Heart right ventricle (tissue), 16 donors: ENCODE measurements around the gene GPBP1L1. TPM values are rescaled to one million over a fixed set of nuclear protein-coding genes. Genes with fewer than 3 reads are reported as not detected.

ENCODE experiments used
- ATAC-seq, 8 donors: fragments of 200-7000 bp; cut with Tn5 transposase; one replicate each; pipeline ENCODE4 v1.9.1; 2020; ENCODE audit warnings: mild to moderate bottlenecking in 8 of 8, moderate library complexity in 8 of 8, moderate number of reproducible peaks in 1 of 8
- DNase-seq, 2 donors: peaks; one replicate each; pipeline ENCODE4 v3.0.0-alpha.2; 2020
- H3K27ac ChIP-seq, 10 donors: fragments of 200-600 bp; sonication (generic) in 2 of 10; one replicate each; pipeline versions ENCODE4 v1.5.0 to v1.8.0; 2020 to 2022; ENCODE audit warnings: mild to moderate bottlenecking in 3 of 10
- H3K27me3 ChIP-seq, 7 donors: fragments of 200-600 bp; one replicate each; pipeline ENCODE4 v1.8.0; 2021 to 2022; ENCODE audit warnings: mild to moderate bottlenecking in 2 of 7
- H3K36me3 ChIP-seq, 9 donors: fragments of 200-600 bp; sonication (generic) in 1 of 9; one replicate each; pipeline versions ENCODE4 v1.5.0 to v1.8.0; 2020 to 2022; ENCODE audit warnings: mild to moderate bottlenecking in 2 of 9
- H3K4me1 ChIP-seq, 9 donors: fragments of 200-600 bp; sonication (generic) in 1 of 9; one replicate each; pipeline versions ENCODE4 v1.5.0 to v1.8.0; 2020 to 2022; ENCODE audit warnings: mild to moderate bottlenecking in 4 of 9
- H3K4me3 ChIP-seq, 10 donors: fragments of 200-600 bp; sonication (generic) in 2 of 10; one replicate each; pipeline versions ENCODE4 v1.5.0 to v1.8.0; 2020 to 2022; ENCODE audit warnings: mild to moderate bottlenecking in 7 of 10, moderate library complexity in 2 of 10
- H3K9me3 ChIP-seq, 11 donors: fragments of 200-600 bp in 10 of 11; sonication (generic) in 2 of 11; one replicate each; pipeline versions ENCODE4 v1.5.0 to v1.8.0; 2013 to 2022; ENCODE audit warnings: mild to moderate bottlenecking in 2 of 11, control low read depth in 1 of 11, moderate library complexity in 1 of 11
- CTCF ChIP-seq, 9 donors: fragments of 200-600 bp; sonication (generic) in 2 of 9; IDR thresholded peaks; one replicate each; pipeline versions ENCODE4 v1.5.0 to v1.8.0; 2021 to 2022; ENCODE audit warnings: antibody characterized with exemption in 9 of 9, mild to moderate bottlenecking in 5 of 9, moderate library complexity in 1 of 9
- WGBS, 2 donors: extraction: QIAGEN DNeasy Blood & Tissue Kit; methylation state at CpG; one replicate each; pipeline ENCODE4 v1.1.7; 2013; ENCODE audit warnings: inconsistent platforms in 1 of 2; 5-methylcytosine and 5-hydroxymethylcytosine counted together
- intact Hi-C, 10 donors: fragments of 100-400 bp; cut with DNase I; formaldehyde crosslinking; loops; one replicate each; pipeline versions ENCODE4 v1.11.1 to v1.14.2; 2022
- polyA plus RNA-seq, 2 donors: library from polyadenylated mRNA; stranded (reverse); fragments of 200-250 nt; gene quantifications; one replicate each; pipeline ENCODE4 v1.2.3, GENCODE V29; 2013
- total RNA-seq, 10 donors: library from RNA; stranded (reverse); fragmentation: NEBNext Ultra II Directional in 3 of 10; extraction: Animal tissue kit (Norgen Biotek cat#: 25700) in 3 of 10; gene quantifications; one replicate each; pipeline versions ENCODE4 v1.2.1 to v1.2.4, GENCODE V29; 2021 to 2023
- donor health status: Arrhythmogenic right ventricular cardiomyopathy.
- donor health status: ischemic (EF 13 %, LVEDD 7.1; RV severe dilation, severe dysfunction).
- donor health status: healthy with polysubstance abuse.
- donor health status: DM: no; HTN: yes; CAD: no.
- donor health status: DM: no; HTN: no; CAD: no.
- donor health status: ischemic (EF 25% LVEDD 6.9; RV normal size, moderate dysfunction).
- donor health status: ischemic (EF 25% LVEDD 5.7; RV mildly dilated, moderate dysfunction).
- donor health status: healthy.
- donor health status: DM: yes; HTN: yes; CAD: no.
- donor health status: Ischemic cardiomyopathy.
- donor health status: ischemic (EF 35%, LVEDD 5.7; RV mildly dilated, moderate dysfunction).
- donor health status: nonischemic (EF 11% LVEDD 7.7; RV severe dilation, severe dysfunction).
- donor health status: DM: yes; HTN: yes; CAD: no.
- donor health status: PGD.
- donor health status: ischemic (EF 29% LVEDD 5.4; RV normal size, mild dysfunction).
- donor health status: nonischemic (EF 23%, LVEDD 6.1; RV moderate dilation, normal function).

GPBP1L1 gene
- total and polyA plus RNA-seq, 12 donors, result 27.6 to 95.0 (median 81.6) TPM

GRCh38 chr1:45685308-45686014, 872 bp downstream of the GPBP1L1 start:
- ATAC-seq, result no peak
- H3K4me1 ChIP-seq, result peaks cover 0 to 66% (median 59%) of the 10 kb centered on the region in 9 donors
- WGBS, 2 donors, result 1% methylated on average over 13 of the region's 13 CpGs
- H3K36me3 ChIP-seq, result peaks cover 0 to 2% (median 0%) of the 10 kb centered on the region in 9 donors
- peak overlapping the region; percentile 70 to 95 (median 84) for H3K4me3 ChIP-seq
- H3K27me3 ChIP-seq, result no peaks in the 10 kb centered on the region
- intact Hi-C loops, result loop anchor here in 6 of 10 donors (1.0 to 10.0 kb wide), 9 partner anchors 61 to 339 kb away; partner anchors contain the start of genes IPP (in 4 of the 6), NASP (in 2 of the 6), CCDC163 (in 1 of the 6) and CCDC17 (in 1 of the 6)
- DNase-seq, result no peak
- no peaks in the 10 kb centered on the region for H3K9me3 ChIP-seq
- peak overlapping the region; percentile 84 to 98 (median 96) for H3K27ac ChIP-seq
- no peak for TF ChIP-seq CTCF (IDR thresholded peaks at IDR 0.05)

GRCh38 chr1:45684402-45684801, 1.9 kb downstream of the GPBP1L1 start:
- no peak for TF ChIP-seq CTCF (IDR thresholded peaks at IDR 0.05)
- Histone ChIP-seq H3K4me1 (peaks cover 6 to 72% (median 67%) of the 10 kb centered on the region in 9 donors), H3K27ac (peak overlapping the region in 2 of 10 donors; percentile 92 to 98), H3K36me3 (no peaks in the 10 kb centered on the region), H3K9me3 (no peaks in the 10 kb centered on the region), H3K27me3 (no peaks in the 10 kb centered on the region), H3K4me3 (peak overlapping the region in 8 of 10 donors; percentile 70 to 94 (median 84))
- ATAC-seq, result no peak
- WGBS, 2 donors, result 39 to 40% methylated on average over 2 of the region's 2 CpGs
- DNase-seq, result no peak
- intact Hi-C loops, result loop anchor here in 2 of 10 donors (10.0 kb wide), 3 partner anchors 60 to 340 kb away; partner anchors contain the start of genes CCDC17 (in 1 of the 2) and NASP (in 1 of the 2)

GRCh38 chr1:45682942-45683341, 3.4 kb downstream of the GPBP1L1 start:
- no peaks in the 10 kb centered on the region for H3K9me3 ChIP-seq
- TF ChIP-seq CTCF (IDR thresholded peaks at IDR 0.05), result no peak
- intact Hi-C loops, result loop anchor here in 2 of 10 donors (10.0 kb wide), 3 partner anchors 58 to 342 kb away; partner anchors contain the start of genes CCDC17 (in 1 of the 2) and NASP (in 1 of the 2)
- 79 to 86% methylated on average over 6 of the region's 6 CpGs for WGBS, 2 donors
- no peak overlapping the region for H3K4me3 ChIP-seq
- DNase-seq, result no peak
- H3K27me3 ChIP-seq, result no peaks in the 10 kb centered on the region
- H3K27ac ChIP-seq, result peak overlapping the region in 2 of 10 donors; percentile 19 to 31
- no peak for ATAC-seq
- no peaks in the 10 kb centered on the region for H3K36me3 ChIP-seq
- H3K4me1 ChIP-seq, result peaks cover 10 to 78% (median 72%) of the 10 kb centered on the region in 9 donors

GRCh38 chr1:45679123-45679522, 7.2 kb downstream of the GPBP1L1 start:
- no peak for DNase-seq
- Histone ChIP-seq H3K4me3 (peak overlapping the region in 1 of 10 donors; percentile 9), H3K36me3 (peaks cover 0 to 8% (median 0%) of the 10 kb centered on the region in 9 donors), H3K4me1 (peaks cover 10 to 100% (median 93%) of the 10 kb centered on the region in 9 donors), H3K27ac (peak overlapping the region; percentile 9 to 77 (median 64)), H3K27me3 (no peaks in the 10 kb centered on the region), H3K9me3 (no peaks in the 10 kb centered on the region)
- intact Hi-C loops, result loop anchor here in 1 of 10 donors (10.0 kb wide), 1 partner anchor 94 kb away; the partner anchor contains the start of gene NASP
- WGBS, 2 donors, result 0 to 6% methylated on average over 3 of the region's 3 CpGs
- TF ChIP-seq CTCF (IDR thresholded peaks at IDR 0.05), result no peak
- peak in 4 of 8 donors; percentile 20 to 68 (median 60) for ATAC-seq
